ENCODE measurements around the gene NUP214. TPM values are rescaled to one million over a fixed set of nuclear protein-coding genes. Genes with fewer than 3 reads are reported as not detected.

Gene NUP214
- total and polyA plus RNA-seq, 2 of the 8 experiments (the other 6 are each of a cell fraction or from before 2014, with no cell fraction given), result 28.6 to 50.2 TPM

GRCh38 chr9:131125288-131126058 lies at the start of gene NUP214 (continued):
- no peak for TF ChIP-seq CHD7 (IDR thresholded peaks at IDR 0.05; ENCODE audit: insufficient replicate concordance, low read length)
- no peak for TF ChIP-seq CBX8 (IDR thresholded peaks at IDR 0.05; ENCODE audit: borderline replicate concordance, low read depth, low read length)
- TF ChIP-seq POLR2A (IDR thresholded peaks at IDR 0.05; ENCODE audit: control extremely low read depth in 1 of 2, low read depth in 2 of 2, low read length in 2 of 2), result peak; percentile 94 to 96
- peak; percentile 94 for TF ChIP-seq SAP30 (IDR thresholded peaks at IDR 0.05; ENCODE audit: insufficient read depth, insufficient replicate concordance, low read length)
- no peak for TF ChIP-seq CTCF (IDR thresholded peaks at IDR 0.05; ENCODE audit: control extremely low read depth in 1 of 3, insufficient read depth in 1 of 3, low read depth in 1 of 3, low read length in 3 of 3)
- TF ChIP-seq YY1 (IDR thresholded peaks at IDR 0.05; ENCODE audit: low read depth, low read length), result no peak
- TF ChIP-seq SIN3A (conservative IDR thresholded peaks at IDR 0.05 in 1 of 2, IDR thresholded peaks at IDR 0.05 in 1 of 2; ENCODE audit: low read depth in 1 of 2, low read length in 2 of 2), result peak; percentile 89 to 95

Measured in H1 (cell line).